HG02571 (cell line): Measurements from ENCODE around the gene VSTM2B.

Experiments used
- ATAC-seq: cut with Tn5 transposase; IDR thresholded peaks from one replicate; pipeline ENCODE4 v1.9.1; 2021; ENCODE audit warnings: mild to moderate bottlenecking, moderate library complexity; ENCODE audit not compliant: unreplicated experiment

Gene VSTM2B

GRCh38 chr19:29529646-29530539 lies 4.1 kb downstream of the VSTM2B start:
- ATAC-seq = no peak

GRCh38 chr19:29530540-29531457 lies 5.0 kb downstream of the VSTM2B start:
- no peak for ATAC-seq

DNA sequence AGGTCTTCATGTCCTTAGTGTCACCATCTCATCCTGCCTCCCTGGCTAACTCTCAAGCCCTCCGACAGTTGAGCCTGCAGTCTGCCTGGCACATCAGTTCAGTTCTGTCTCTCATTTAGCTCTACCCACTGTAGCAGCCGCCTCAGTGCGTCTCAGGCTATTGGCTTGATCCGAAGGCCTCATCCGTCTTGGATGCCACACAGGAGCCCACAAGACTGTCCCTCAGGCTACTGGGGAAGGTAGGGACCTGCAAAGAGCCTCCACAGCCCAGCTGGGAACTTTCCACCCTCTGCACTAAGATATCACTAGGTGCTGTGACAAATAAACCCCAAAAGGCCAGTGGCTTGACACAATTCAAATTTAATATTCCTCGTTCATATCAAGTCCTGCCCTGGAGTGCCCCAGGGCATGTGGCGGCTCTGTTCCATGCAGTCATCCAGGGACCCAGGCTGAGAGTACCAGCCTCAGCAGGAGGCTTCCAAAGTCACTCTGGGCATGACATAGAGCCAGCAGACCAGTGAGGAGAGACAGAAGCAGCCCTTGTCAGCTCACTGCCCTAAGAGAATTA lies 5.7 kb downstream of the VSTM2B start:
- no peak for ATAC-seq

DNA sequence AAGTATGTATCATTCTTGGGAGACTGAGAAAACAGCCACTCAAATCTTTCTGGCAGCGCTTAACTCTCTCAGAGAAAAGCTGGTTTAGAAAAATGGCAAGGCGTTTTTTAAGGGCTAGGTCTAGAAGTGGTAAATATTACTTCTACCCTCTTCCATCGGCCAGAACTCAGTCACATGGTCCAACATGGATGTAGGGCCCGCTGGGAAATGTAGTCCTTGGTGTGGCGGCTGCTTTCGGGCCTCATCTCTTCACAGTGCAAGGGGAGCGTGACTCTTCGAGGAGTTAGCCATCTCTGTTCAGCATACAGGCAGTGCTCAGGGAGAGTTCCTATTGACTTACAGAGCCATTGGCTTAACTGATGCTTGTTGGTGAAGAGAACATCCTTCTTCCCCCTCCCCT lies 6.3 kb downstream of the VSTM2B start:
- ATAC-seq = no peak

- no peak for ATAC-seq
Observed at GRCh38 chr19:29532956-29533355, 7.2 kb downstream of the VSTM2B start.

DNA sequence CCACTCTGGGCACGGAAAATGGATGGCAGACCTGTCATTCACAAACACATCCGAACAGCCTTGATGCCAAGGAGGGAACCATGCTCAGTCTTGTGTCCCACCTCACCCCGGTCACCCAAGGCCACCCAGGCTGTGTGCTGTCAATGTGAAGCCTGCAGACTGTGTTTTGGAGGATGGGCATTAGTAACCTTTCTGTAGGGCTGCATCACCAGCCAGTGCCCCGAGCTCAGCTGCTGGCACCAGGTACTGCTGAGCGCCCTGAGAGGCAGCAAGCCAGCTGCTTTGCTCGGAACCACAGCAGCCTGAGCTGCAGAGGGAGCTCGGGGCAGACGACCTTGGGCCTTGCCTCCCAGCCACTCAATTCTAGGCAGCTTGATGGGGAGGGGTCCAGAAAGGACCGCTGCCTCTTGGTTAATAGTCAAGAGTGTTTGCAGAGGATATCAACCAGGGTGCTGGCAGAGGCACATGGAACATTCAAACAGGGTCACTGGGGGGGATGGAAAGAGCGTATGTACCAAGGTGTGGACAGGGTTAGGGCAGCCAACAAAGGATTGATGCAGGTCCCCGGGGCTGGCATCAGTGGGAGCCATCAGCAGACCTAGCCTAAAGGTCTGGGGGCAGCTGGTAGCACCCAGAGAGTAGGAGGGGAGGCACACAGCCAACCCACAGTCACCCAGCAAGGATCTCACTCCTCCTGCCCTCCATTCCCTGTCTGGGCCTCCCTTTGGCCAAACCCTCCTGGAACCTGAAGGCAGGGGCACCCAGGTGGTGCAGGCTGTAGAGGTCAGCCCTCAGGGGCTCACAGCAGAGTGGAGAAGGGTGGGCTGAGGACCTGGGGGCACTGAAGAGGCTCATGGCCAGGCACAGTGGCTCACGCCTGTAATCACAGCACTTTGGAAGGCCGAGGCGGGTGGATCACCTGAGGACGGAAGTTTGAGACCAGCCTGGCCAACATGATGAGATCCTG lies 8.1 kb downstream of the VSTM2B start:
- ATAC-seq = no peak

DNA sequence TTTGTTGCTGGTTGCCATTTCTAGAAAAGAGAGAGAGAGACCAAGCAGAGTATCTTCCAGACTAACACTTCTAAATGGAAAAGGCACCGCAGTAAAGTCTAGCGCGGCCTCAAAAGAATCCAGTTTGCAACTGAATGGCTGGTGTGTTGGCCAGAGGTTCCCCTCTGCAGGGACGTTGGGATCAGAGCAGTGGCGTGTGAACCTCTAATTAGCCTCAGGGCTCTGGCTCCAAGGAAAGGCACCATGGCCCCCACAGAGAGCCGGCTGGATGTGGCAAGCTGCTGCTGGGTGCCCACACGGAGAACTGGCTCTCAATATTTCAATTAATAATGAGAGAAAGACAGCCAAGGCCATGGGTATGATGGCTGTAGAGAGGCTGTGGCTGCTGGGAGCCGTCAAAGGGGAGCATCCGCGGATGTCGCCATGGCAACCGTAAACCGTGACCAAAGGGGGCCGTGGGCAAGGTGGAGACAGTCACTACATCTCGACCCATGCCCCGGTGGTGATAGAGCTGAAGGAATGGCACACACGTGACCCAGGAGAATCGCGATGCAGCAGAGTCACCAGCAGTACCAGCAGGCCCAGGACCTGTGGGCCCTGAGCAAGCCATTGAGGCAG lies 9.5 kb downstream of the VSTM2B start:
- no peak for ATAC-seq

DNA sequence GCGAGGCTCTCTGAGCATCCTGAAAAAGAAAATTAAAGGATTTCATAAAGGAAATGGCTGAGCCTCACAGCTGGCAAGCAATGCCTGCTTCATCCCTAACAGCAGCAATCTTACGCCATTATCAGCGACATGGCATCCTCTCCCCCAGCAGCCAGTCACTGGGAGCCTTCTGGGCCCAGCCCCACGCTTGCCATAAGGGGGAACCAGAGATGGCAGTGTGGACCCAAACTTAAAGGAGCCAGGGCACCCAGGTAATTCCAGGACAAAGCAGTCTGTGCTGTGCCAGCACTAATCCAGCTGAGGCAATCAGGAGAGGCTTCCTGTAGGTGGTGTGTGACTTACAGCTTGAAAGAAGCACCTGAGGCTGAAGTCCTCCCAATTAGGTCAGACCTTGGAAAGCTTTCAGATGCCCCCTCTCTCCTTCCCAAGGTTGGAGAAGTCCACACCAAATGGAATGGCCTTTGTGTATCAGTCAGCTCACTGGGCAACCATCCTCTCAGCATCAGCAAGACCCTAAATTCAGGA lies 10.3 kb downstream of the VSTM2B start:
- no peak for ATAC-seq

GRCh38 chr19:29537181-29537580 lies 11.4 kb downstream of the VSTM2B start:
- ATAC-seq = no peak

GRCh38 chr19:29537601-29538000 lies 11.8 kb downstream of the VSTM2B start:
- no peak for ATAC-seq

GRCh38 chr19:29538146-29538545 lies 12.4 kb downstream of the VSTM2B start:
- no peak for ATAC-seq

GRCh38 chr19:29538651-29539050 lies 12.9 kb downstream of the VSTM2B start:
- ATAC-seq = no peak

GRCh38 chr19:29539131-29539530 lies 13.3 kb downstream of the VSTM2B start:
- ATAC-seq = no peak

GRCh38 chr19:29539670-29540069 lies 13.9 kb downstream of the VSTM2B start:
- ATAC-seq = no peak

- no peak for ATAC-seq
Observed at GRCh38 chr19:29540114-29540513, 14.3 kb downstream of the VSTM2B start.

DNA sequence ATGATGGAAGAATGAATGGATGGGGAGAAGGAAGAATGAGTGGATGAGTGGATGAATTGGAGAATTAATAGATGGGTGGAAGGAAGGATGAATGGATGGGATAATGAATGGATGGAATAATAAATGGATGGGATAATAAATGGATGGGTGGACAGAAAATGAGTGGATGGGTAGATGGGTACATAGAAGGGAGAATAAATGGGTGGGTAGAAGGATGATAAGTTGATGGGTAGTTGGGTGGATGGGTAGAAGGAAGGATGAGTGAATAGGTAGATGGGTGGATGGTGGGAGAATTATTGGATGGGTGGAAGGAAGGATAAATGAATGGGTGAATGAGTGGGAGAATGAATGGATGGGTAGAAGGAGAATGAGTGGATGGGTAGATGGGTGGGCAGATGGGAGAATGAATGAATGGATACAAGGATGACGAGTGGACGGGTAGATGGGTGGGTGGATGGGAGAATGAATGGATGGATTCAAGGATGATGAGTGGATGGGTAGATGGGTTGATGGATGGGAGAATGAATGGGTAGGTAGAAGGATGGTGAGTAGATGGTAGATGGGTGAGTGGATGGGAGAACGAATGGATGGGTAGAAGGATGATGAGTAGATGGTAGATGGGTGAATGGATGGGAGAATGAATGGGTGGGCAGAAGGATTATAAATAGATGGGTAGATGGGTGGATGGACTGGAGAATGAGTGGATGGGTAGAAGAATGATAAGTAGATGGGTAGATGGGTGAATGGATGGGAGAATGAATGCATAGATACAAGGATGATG lies 15.9 kb downstream of the VSTM2B start:
- ATAC-seq = no peak

DNA sequence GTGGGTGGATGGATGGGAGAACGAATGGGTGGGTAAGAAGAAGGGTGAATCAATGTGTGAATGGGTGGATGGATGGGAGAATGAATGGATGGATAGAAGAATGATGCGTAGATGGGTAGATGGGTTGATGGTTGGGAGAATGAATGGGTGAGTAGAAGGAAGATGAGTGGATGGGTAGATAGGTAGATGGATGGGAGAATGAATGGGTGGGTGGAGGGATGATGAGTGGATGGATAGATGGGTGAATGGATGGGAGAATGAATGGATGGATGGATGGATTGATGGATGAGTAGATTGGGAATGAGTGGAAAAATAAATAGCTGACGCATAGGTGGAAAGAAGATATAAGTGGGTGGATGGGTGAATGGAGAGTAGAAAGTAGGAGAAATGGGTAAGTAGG lies 16.5 kb downstream of the VSTM2B start:
- ATAC-seq = no peak

DNA sequence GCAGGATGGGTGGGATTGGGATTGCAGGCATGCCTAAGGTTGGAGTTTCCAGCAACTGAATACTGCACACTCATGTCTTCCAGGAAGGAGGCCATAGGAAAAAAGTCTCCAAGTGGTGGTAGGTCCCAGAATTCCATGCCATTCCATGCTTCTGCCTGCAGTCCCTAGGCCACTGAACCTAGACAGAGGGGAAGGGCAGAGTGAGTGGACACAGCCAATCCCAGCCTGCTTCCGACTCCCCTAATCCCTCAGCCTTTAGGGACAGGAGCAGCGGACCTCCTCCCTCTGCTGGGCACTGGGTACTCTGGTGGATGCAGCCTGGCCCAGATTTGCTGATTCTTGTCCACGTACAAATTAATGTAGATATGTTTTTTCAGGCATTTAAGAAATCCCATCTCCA lies 17.0 kb downstream of the VSTM2B start:
- ATAC-seq = no peak

- ATAC-seq = no peak
Observed at GRCh38 chr19:29543381-29543780, 17.6 kb downstream of the VSTM2B start.
